Activated CD8-positive, alpha-beta T cell treated with anti-CD3 and anti-CD28 coated beads, Interleukin-2, amount 10 ng/mL, durations not matched to agents 7 days and 5 days (primary cell): Measurements from ENCODE around the gene PPP1R8. TPM values are rescaled to one million over a fixed set of nuclear protein-coding genes. Genes with fewer than 3 reads are reported as not detected.

Experiments used
- ATAC-seq: fragments of 150-1000 bp; cut with Tn5 transposase; one replicate; pipeline ENCODE4 v1.10.0; 2021; ENCODE audit warnings: moderate library complexity
- CTCF ChIA-PET: fragments of 350-600 bp; sonication (Branson Sonifier 250); formaldehyde crosslinking; loops from one replicate; lab custom pipeline; 2021; ENCODE audit warnings: antibody characterized with exemption; lab: Charles Lee
- POLR2A ChIA-PET: fragments of 350-600 bp; sonication (Branson Sonifier 250); formaldehyde crosslinking; loops from one replicate; lab custom pipeline; 2021; ENCODE audit warnings: antibody characterized with exemption; lab: Charles Lee
- DNase-seq: peaks from one replicate; pipeline ENCODE4 v3.0.0-alpha.2; 2020
- H3K27ac Mint-ChIP-seq: one replicate; pipeline ENCODE4 v1.8.0; 2021; ENCODE audit warnings: mild to moderate bottlenecking, mixed read lengths
- H3K27me3 Mint-ChIP-seq: one replicate; pipeline ENCODE4 v1.8.0; 2021; ENCODE audit warnings: low read depth, mixed read lengths
- H3K36me3 Mint-ChIP-seq: one replicate; pipeline ENCODE4 v1.8.0; 2021; ENCODE audit warnings: low read depth, mixed read lengths
- H3K4me1 Mint-ChIP-seq: one replicate; pipeline ENCODE4 v1.8.0; 2021; ENCODE audit warnings: low read depth, mixed read lengths
- H3K4me3 Mint-ChIP-seq: one replicate; pipeline ENCODE4 v1.8.0; 2021; ENCODE audit warnings: mild to moderate bottlenecking, mixed read lengths
- H3K9me3 Mint-ChIP-seq: one replicate; pipeline ENCODE4 v1.8.0; 2022; ENCODE audit warnings: mixed read lengths; ENCODE audit not compliant: insufficient read depth
- total RNA-seq, 2 experiments: library from RNA; stranded (reverse); gene quantifications; one replicate each; pipeline ENCODE4 v1.2.3, GENCODE V29; 2021

The PPP1R8 gene
- total RNA-seq, 2 experiments from 2014 or later: 61.4 to 66.6 TPM

DNA sequence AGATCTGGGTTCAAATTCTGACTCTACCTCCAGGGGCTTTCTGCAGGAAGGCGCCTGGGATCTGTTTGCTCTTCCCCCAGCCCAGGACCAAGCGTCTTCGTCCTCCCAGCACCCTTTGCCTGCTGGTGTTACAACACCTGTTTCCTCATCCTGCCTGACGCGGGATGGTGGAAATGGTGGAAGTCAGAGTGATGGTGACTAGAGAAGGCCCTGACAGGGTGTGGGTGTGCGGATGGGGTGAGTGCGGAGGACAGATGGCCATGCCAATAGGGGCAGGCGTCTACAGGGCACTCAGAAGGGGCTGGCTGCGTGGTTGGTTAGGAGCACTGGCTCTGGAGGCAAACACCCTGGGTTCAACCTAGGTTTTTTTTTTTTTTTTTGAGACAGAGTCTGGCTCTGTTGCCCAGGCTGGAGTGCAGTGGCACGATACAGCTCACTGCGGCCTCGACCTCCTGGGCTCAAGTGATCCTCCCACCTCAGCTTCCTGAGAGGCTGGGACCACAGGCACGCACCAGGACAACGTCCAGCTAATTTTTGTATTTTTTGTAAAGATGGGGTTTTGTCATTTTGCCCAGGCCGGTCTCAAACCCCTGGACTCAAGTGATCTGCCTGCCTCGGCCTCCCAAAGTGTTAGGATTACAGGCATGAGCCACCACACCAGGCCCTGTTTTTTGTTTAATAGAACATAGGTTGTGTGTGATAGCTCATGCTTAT, 43.2 kb downstream of the PPP1R8 start:
- POLR2A ChIA-PET: no interaction called here
- H3K36me3 Mint-ChIP-seq: peaks cover 28% of the 10 kb centered on the region
- CTCF ChIA-PET: interaction anchor here (0.7 kb wide), 1 partner anchor 61 kb away, joined by 4 read pairs; the partner anchor contains the start of gene SMPDL3B
- DNase-seq: no peak
- H3K4me3 Mint-ChIP-seq: peak overlapping the region; percentile 90
- ATAC-seq: no peak
- peak overlapping the region; percentile 77 for H3K27ac Mint-ChIP-seq
- no peaks in the 10 kb centered on the region for H3K9me3 Mint-ChIP-seq
- no peaks in the 10 kb centered on the region for H3K27me3 Mint-ChIP-seq
- H3K4me1 Mint-ChIP-seq: peaks cover 54% of the 10 kb centered on the region

- Mint-ChIP-seq H3K4me1 (peaks cover 47% of the 10 kb centered on the region), H3K36me3 (peaks cover 45% of the 10 kb centered on the region), H3K27ac (peak overlapping the region; percentile 61), H3K27me3 (no peaks in the 10 kb centered on the region), H3K4me3 (no peak overlapping the region), H3K9me3 (no peaks in the 10 kb centered on the region)
- ChIA-PET POLR2A (no interaction called here), CTCF (interaction anchor here (1.1 to 1.7 kb wide), 4 partner anchors 10 to 31 kb away, joined by 3 to 7 read pairs (median 4); no protein-coding TSS in a partner anchor)
- ATAC-seq (no peak), DNase-seq (no peak)
These were observed 45.9 kb downstream of the PPP1R8 start for GRCh38 chr1:27876341-27877114.

GRCh38 chr1:27877115-27877416, 46.5 kb downstream of the PPP1R8 start:
- POLR2A ChIA-PET: no interaction called here
- CTCF ChIA-PET: interaction anchor here (1.1 to 1.7 kb wide), 4 partner anchors 9 to 31 kb away, joined by 3 to 7 read pairs (median 4); no protein-coding TSS in a partner anchor
- DNase-seq (no peak), ATAC-seq (no peak)
- peaks cover 47% of the 10 kb centered on the region for H3K4me1 Mint-ChIP-seq
- peak overlapping the region; percentile 61 for H3K27ac Mint-ChIP-seq
- no peaks in the 10 kb centered on the region for H3K27me3 Mint-ChIP-seq
- H3K36me3 Mint-ChIP-seq: peaks cover 49% of the 10 kb centered on the region
- no peaks in the 10 kb centered on the region for H3K9me3 Mint-ChIP-seq
- no peak overlapping the region for H3K4me3 Mint-ChIP-seq

- no peak for ATAC-seq
- no peaks in the 10 kb centered on the region for H3K9me3 Mint-ChIP-seq
- H3K4me3 Mint-ChIP-seq: peak overlapping the region; percentile 18
- ChIA-PET POLR2A (no interaction called here), CTCF (interaction anchor here (1.5 to 1.7 kb wide), 2 partner anchors 8 to 13 kb away, joined by 4 to 7 read pairs; no protein-coding TSS in a partner anchor)
- no peak for DNase-seq
- peak overlapping the region; percentile 43 for H3K27ac Mint-ChIP-seq
- H3K27me3 Mint-ChIP-seq: no peaks in the 10 kb centered on the region
- H3K4me1 Mint-ChIP-seq: peaks cover 44% of the 10 kb centered on the region
- peaks cover 57% of the 10 kb centered on the region for H3K36me3 Mint-ChIP-seq
These were observed 47.5 kb downstream of the PPP1R8 start for GRCh38 chr1:27878039-27878438.

DNA sequence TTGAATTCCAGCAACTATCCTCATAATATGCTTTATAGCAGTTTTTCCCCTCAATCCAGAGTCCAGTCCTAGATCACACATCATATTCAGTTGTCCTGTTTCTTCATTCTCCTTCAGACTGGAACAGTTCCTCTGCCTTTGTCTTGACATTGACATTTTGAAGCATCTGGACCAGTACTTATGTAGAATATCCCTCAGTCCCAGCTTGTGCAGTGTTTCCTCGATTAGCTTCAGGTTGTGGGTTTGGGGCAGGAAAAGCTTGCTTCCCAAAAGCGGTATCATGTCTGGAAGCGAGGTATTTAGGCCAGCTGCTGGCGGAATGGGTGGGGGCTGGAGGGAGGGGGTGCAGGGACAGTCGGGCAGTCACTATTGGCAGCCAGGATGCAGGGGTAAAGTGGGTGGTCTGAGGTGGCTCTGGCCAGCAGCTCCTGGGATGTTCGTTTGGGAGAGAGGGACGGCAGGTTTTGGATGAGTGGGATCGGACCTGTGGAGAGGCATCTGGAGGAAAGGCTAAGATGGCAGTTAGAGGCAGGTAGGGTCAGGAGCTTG, 48.3 kb downstream of the PPP1R8 start:
- Mint-ChIP-seq H3K4me3 (no peak overlapping the region), H3K27me3 (no peaks in the 10 kb centered on the region), H3K9me3 (no peaks in the 10 kb centered on the region), H3K27ac (no peak overlapping the region), H3K4me1 (peaks cover 42% of the 10 kb centered on the region), H3K36me3 (peaks cover 60% of the 10 kb centered on the region)
- ChIA-PET CTCF (no interaction called here), POLR2A (no interaction called here)
- ATAC-seq (no peak), DNase-seq (no peak)

GRCh38 chr1:27879374-27880082, 48.9 kb downstream of the PPP1R8 start:
- no peak for DNase-seq
- no peak for ATAC-seq
- Mint-ChIP-seq H3K9me3 (no peaks in the 10 kb centered on the region), H3K27ac (no peak overlapping the region), H3K4me3 (no peak overlapping the region), H3K4me1 (peaks cover 49% of the 10 kb centered on the region), H3K36me3 (peaks cover 67% of the 10 kb centered on the region), H3K27me3 (no peaks in the 10 kb centered on the region)
- ChIA-PET CTCF (no interaction called here), POLR2A (no interaction called here)

DNA sequence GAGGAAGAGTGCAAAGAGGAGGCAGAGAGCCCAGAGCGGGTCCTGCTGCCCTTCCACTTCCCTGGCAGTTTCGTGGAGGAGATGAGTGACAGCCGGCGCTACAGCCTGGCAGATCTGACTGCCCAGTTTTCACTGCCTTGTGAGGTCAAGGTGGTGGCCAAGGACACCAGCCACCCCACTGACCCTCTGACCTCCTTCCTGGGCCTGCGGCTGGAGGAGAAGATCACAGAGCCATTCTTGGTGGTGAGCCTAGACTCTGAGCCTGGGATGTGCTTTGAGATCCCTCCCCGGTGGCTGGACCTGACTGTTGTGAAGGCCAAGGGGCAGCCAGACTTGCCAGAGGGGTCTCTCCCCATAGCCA, 51.9 kb downstream of the PPP1R8 start:
- Mint-ChIP-seq H3K36me3 (peaks cover 83% of the 10 kb centered on the region), H3K9me3 (no peaks in the 10 kb centered on the region), H3K27ac (no peak overlapping the region), H3K4me1 (peaks cover 60% of the 10 kb centered on the region), H3K4me3 (no peak overlapping the region), H3K27me3 (no peaks in the 10 kb centered on the region)
- no peak for DNase-seq
- no peak for ATAC-seq
- ChIA-PET POLR2A (no interaction called here), CTCF (no interaction called here)

- Mint-ChIP-seq H3K27ac (peak overlapping the region; percentile 24), H3K36me3 (peaks cover 82% of the 10 kb centered on the region), H3K9me3 (no peaks in the 10 kb centered on the region), H3K4me1 (peaks cover 55% of the 10 kb centered on the region), H3K27me3 (no peaks in the 10 kb centered on the region), H3K4me3 (no peak overlapping the region)
- ChIA-PET POLR2A (no interaction called here), CTCF (no interaction called here)
- DNase-seq: no peak
- ATAC-seq: no peak
These were observed 53.0 kb downstream of the PPP1R8 start for GRCh38 chr1:27883536-27883935.

GRCh38 chr1:27884006-27884954, 53.7 kb downstream of the PPP1R8 start:
- ChIA-PET POLR2A (no interaction called here), CTCF (no interaction called here)
- Mint-ChIP-seq H3K36me3 (peaks cover 83% of the 10 kb centered on the region), H3K4me1 (peaks cover 57% of the 10 kb centered on the region), H3K27ac (peak overlapping the region; percentile 65), H3K9me3 (no peaks in the 10 kb centered on the region), H3K27me3 (no peaks in the 10 kb centered on the region), H3K4me3 (no peak overlapping the region)
- DNase-seq: no peak
- ATAC-seq: no peak

GRCh38 chr1:27885114-27885528, 54.5 kb downstream of the PPP1R8 start:
- ATAC-seq: no peak
- Mint-ChIP-seq H3K4me3 (no peak overlapping the region), H3K9me3 (no peaks in the 10 kb centered on the region), H3K36me3 (peaks cover 79% of the 10 kb centered on the region), H3K27me3 (no peaks in the 10 kb centered on the region), H3K27ac (peak overlapping the region; percentile 90), H3K4me1 (peaks cover 57% of the 10 kb centered on the region)
- POLR2A ChIA-PET: no interaction called here
- no peak for DNase-seq
- CTCF ChIA-PET: no interaction called here
